Measurements from ENCODE around the gene SYK.

Gene SYK

DNA sequence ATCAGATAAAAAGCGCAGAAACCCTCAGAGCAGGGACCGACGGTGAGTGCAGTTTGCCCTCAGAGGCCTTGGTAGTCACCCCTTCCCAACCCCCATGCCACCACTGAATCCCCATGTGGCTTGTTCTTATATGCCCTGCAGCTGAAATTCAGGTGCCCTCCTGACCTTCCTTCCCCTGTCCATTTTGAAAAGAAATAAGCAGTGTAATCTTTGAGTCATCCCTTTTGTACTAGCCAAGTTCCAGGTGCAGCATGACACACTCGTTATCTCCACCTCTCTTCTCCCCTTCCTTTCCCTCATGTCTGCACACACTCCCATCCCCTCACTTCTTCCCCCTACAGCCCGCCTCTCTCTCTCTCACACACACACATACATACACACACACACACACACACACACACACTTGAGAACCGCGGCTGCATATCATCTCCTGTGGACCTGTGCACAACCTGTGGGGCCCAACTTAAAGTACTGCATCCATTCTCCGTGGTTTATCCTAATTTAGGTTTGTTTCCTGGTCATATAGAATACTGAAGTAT lies 53.1 kb downstream of the SYK start:
- DNase-seq = no peak

DNA sequence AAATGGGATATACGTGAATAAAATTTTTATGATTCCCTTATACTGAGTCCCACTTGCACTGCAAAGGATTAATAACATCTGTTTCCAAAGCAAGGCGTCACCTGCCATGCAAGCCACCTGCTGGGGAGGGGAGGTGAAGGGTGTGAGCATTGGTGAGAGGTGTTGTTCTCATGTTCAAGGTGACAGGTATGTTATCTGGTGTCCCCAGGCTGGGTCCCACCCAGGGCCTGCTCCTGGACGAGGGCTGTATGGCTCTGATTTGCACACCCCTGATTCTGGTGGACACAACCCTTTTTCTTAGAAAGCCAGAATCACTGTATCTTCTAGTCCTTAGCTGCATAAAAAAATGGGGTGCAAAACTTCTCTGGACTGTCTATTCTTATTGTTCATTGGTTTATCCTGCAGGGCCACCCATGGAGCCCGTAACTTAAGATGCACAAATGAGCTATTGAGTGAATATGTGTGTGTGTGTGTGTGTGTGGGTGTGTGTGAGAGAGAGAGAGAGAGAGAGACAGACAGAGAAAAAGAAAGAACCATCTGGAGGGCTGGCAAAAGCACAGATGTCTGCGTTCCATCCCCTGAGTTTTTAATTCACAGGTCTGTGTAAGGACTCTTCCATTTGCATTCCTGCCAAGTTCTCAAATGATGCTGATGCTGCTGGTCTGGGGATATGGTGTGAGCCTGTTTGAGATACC lies 53.7 kb downstream of the SYK start:
- no peak for DNase-seq

DNA sequence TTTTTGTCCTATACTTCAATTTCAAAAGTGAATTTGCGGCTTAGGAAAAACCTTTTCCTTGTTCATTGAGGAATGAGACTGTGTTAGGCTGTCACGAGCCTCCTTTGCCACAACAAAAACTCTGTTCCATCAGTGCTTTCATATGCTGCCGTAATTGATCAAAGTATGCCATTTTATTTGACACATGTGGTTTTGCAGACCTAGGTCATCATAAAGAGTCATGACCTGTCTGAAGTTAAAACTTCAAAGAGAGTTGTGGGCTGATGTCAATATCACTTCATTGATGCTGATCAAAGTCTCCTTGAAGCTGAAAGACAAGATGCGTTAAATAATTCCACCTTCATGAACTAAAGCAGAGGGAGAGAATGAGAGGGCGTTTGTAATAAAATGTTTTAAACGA lies 55.5 kb downstream of the SYK start:
- no peak for DNase-seq

GRCh38 chr9:90857855-90858254 lies 56.2 kb downstream of the SYK start:
- no peak for DNase-seq

- DNase-seq = no peak
Observed at GRCh38 chr9:90858457-90858901, 56.9 kb downstream of the SYK start.

- no peak for DNase-seq
Observed at GRCh38 chr9:90860382-90860781, 58.8 kb downstream of the SYK start.

- peak; percentile 59 for DNase-seq
Observed at GRCh38 chr9:90860826-90861225, 59.2 kb downstream of the SYK start.

DNA sequence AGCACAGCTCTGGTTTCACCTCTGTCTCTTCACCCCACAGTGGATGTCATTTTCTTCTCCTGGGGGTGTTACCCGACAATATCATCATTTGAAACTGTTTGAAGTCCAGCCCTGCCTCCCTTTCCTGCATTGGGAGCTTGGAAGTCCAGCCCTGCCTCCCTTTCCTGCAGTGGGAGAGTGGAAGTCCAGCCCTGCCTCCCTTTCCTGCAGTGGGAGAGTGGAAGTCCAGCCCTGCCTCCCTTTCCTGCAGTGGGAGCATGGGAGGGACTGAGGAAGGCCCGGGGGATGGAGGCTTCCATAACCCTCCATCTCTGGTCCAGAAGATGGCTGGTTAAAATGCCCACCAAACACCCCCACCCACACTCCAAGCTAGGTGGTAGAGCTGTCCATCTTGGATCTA lies 59.8 kb downstream of the SYK start:
- no peak for DNase-seq

DNA sequence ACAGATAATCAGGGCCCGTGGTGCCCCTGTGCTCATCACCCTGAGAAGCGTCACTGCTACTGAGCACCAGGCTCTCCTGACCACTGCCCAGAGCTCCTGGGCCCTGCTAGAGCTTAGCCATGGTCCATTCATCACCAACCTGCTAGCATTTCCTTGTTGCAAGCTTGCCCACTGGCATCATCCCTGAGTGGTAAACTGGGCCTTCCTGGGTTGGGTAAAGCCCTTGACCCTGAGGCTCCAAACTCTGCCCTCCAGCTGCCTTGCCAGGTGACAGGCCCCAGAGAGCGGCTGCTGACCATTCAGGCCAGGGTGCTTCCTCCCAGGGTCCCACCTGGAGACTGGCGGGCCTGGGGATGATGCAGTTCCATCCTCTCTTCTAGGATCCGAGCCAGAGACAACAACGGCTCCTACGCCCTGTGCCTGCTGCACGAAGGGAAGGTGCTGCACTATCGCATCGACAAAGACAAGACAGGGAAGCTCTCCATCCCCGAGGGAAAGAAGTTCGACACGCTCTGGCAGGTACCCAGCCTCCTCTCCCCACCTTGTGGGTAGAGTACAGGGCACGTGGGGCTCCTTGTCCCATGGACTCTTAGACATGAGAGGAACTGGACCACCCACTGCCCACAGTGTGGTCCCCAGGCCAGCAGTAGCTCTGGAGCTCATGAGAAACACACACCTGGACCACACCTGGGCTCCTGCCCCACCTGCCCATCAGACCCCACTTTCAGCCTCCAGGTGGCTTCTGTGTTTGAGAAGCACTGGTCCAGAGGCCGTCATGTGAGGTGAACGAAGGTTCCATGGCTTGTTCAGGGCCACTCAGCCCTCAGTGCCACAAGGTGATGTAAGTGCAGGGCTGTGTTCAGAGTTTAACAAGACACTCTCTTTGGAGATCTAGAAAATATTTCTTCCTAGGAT lies 60.5 kb downstream of the SYK start:
- no peak for DNase-seq

DNA sequence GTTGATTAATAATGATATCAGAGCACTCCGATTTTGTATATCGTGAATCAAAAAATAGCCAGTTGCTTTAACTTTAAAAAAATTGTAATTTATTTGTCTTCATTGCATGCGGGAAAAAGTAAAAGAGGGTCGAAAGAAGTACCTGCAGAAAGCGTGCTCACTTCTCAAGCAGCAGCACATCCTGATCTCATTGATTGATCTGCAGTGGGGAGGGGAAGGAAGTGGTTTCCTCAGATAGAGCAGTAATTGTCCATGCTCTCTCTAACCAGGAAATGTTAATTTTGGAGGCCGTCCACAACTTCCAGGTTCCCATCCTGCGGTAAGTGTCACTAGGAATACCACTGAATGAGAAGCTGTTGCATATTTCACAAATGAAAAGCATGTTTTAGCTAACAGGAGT lies 63.2 kb downstream of the SYK start:
- DNase-seq = no peak

DNA sequence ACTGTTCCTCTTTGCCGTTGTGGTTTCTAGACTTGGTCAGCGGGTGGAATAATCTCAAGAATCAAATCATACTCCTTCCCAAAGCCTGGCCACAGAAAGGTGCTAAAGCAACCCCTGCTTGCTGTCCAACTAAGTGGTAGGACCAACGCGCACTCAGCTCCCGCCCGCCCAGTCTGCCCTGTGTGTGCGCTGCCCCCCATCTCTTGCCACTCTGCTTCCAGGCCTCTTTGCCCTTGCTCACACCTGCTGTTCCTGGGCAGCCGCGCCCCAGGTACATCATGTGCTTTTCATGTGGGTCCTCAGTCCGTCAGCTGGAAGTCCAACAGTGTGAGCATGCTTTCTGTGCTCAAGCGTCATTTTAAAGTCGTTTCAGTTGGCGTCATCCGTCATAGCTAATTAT lies 65.5 kb downstream of the SYK start:
- no peak for DNase-seq

DNA sequence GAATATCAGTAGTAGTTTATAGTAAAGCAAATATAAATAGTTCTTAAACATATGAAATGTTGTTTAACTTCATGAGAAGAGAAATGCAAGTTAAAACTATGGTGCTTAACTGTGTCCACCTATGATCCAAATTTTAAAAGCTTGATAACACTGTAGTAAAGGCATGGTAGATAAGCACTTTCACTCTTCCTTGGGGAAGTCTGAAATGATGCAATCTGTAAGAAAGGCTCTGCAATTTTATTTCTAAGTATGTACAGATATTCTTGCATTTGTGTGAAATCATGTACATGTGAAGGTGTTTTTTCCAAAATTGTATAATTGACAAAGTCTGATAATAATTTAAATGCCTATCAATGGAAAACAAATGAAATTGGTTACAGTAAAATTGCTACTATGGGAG lies 66.9 kb downstream of the SYK start:
- DNase-seq = no peak

DNA sequence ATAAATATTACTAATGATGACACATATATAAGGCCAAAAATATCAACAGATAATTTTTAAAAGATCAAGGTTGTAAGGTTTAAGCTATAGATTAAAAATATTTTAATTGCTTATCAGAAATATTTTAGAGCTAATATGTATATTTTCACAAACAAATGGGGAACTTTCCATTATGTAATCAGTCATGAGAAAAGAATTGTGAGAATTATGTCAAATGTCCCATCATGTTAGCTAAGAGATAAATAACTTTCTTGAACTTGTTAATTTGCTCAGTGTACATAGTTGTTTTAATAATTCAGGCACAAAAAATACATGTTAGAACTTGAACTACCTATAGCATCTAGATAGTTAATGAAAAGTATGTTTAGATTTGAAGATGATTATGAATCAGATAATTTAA lies 67.7 kb downstream of the SYK start:
- DNase-seq = no peak

GRCh38 chr9:90870621-90871326 lies 69.2 kb downstream of the SYK start:
- peak; percentile 8 for DNase-seq

- DNase-seq = no peak
Observed at GRCh38 chr9:90871327-90871935, 69.8 kb downstream of the SYK start.

- DNase-seq = no peak
Observed at GRCh38 chr9:90872835-90873294, 71.2 kb downstream of the SYK start.

DNA sequence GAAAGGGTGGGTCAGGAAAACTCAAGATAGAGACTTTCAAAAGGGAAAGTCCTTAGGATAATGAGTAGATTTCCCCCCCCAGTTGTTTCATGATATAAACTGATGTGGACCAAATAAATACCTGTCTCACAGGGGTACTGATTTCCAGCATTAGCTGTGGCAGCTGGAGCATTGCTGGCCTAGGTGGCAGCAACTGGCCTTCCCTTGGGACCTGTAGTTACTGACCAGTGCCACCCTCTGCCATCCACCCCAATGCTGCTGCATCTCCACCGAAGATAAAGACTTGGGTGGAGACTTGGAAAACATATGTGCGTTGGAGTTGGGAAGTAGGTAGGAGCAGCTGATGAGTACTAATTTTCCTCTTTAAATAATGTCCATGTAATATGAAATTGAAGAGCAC lies 71.8 kb downstream of the SYK start:
- no peak for DNase-seq

GRCh38 chr9:90874194-90874593 lies 72.6 kb downstream of the SYK start:
- no peak for DNase-seq

GRCh38 chr9:90878562-90878961 lies 76.9 kb downstream of the SYK start:
- no peak for DNase-seq

DNA sequence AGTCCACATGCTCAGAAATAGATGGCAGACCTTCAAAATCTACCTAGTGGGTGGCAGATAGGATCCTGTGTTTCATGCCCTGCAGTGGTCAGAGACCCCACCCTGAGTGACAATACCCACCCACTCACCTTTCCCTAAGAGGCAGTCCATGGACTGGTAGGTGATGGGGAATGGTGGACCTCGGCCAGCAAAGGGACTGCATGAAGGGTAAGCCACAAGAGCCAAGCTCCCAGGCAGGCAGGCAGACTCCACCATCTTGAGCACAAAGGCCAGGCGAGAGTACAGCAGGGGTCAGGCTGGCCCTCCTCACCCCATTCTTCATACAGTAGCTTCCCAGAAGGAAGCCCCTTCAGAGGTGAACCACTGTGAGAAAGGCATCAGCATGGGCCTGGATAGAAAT lies 78.4 kb downstream of the SYK start:
- DNase-seq = no peak

DNA sequence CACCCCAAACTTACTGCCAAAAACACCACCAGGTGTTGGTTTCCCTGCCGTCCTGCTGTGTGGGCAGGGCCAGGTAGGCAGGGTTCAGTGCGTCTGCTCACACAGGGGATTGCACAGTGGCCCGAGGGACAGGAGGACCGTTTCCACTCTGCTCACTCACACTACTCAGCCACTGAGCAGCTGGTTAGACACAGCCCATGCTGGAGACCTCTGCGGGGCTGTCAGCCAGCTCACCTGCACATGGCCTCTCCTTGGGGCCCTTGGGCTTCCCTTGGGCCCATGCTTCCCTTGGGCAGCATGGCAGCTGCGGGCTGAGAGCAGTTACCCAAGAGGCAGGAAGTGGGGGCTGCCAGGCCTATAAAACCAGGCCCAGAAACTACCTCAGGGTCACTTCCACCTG lies 79.0 kb downstream of the SYK start:
- DNase-seq = no peak

DNA sequence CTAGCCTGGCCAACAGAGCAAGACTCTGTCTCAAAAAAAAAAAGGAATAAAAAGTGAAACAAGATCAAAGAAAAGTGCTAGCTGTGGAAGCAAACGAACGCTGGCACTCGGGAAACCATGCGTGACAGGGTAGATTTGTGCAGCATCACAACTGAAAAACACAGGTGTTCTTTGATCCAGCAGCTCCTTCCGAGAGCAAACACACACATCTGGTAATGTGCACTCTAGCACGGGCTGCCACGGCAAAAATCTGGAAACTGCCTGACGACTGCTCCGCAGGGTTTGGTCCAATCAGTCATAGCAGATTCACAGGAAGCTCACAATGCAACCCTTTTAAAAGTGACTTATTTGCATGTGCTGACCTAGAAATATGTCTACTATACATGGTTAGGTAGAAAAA lies 80.0 kb downstream of the SYK start:
- DNase-seq = no peak
